Brain microvascular endothelial cell (primary cell): Measurements from ENCODE around the gene PDYN.

ENCODE experiments used
- DNase-seq: peaks from one replicate; pipeline ENCODE4 v3.0.0-alpha.2; 2020
- H3K27ac ChIP-seq: fragments of 250-450 bp; sonication (Bioruptor Pico); 2 replicates; pipeline ENCODE4 v1.5.1; 2020; ENCODE audit warnings: mild to moderate bottlenecking, moderate library complexity
- H3K27me3 ChIP-seq: fragments of 250-450 bp; sonication (Bioruptor Pico); replicated peaks from 2 replicates; pipeline ENCODE4 v1.5.1; 2020; ENCODE audit warnings: mild to moderate bottlenecking
- H3K36me3 ChIP-seq: fragments of 250-450 bp; sonication (Bioruptor Pico); replicated peaks from 2 replicates; pipeline ENCODE4 v1.5.1; 2020; ENCODE audit warnings: mild to moderate bottlenecking
- H3K4me3 ChIP-seq: 2 replicates; pipeline ENCODE4 v1.5.1; 2011; ENCODE audit warnings: low read depth, mild to moderate bottlenecking, control low read depth, low read length, moderate library complexity
- CTCF ChIP-seq: IDR thresholded peaks from 2 replicates; pipeline ENCODE4 v1.5.1; 2011; ENCODE audit warnings: low read depth, mild to moderate bottlenecking, moderate library complexity, low read length, control low read depth, inconsistent platforms; ENCODE audit errors: missing control alignments
- in situ Hi-C: cut with HindIII; loops from 2 replicates; pipeline ENCODE4 v1.10.0; 2017; ENCODE audit warnings: low sequenced_read_pairs, low pct_ligation_motif_present

The PDYN gene

GRCh38 chr20:1944345-1945091, 49.3 kb downstream of the PDYN start:
- no peak overlapping the region for H3K27ac ChIP-seq
- H3K36me3 ChIP-seq, result no peaks in the 10 kb centered on the region
- H3K27me3 ChIP-seq, result peaks cover 18% of the 10 kb centered on the region
- TF ChIP-seq CTCF, result no peak
- in situ Hi-C loops, result no loop called here
- no peak for DNase-seq
- H3K4me3 ChIP-seq, result no peak overlapping the region

- Histone ChIP-seq H3K4me3 (no peak overlapping the region), H3K27ac (no peak overlapping the region), H3K27me3 (peaks cover 18% of the 10 kb centered on the region), H3K36me3 (no peaks in the 10 kb centered on the region)
- no peak for TF ChIP-seq CTCF
- in situ Hi-C loops, result no loop called here
- no peak for DNase-seq
Measured at GRCh38 chr20:1943275-1944002, 50.4 kb downstream of the PDYN start.

- Histone ChIP-seq H3K27me3 (peaks cover 18% of the 10 kb centered on the region), H3K36me3 (no peaks in the 10 kb centered on the region), H3K4me3 (no peak overlapping the region), H3K27ac (no peak overlapping the region)
- in situ Hi-C loops, result no loop called here
- no peak for TF ChIP-seq CTCF
- DNase-seq, result no peak
Measured at GRCh38 chr20:1942486-1943274, 51.2 kb downstream of the PDYN start.

- in situ Hi-C loops, result no loop called here
- TF ChIP-seq CTCF, result no peak
- no peak for DNase-seq
- Histone ChIP-seq H3K36me3 (no peaks in the 10 kb centered on the region), H3K4me3 (no peak overlapping the region), H3K27ac (no peak overlapping the region), H3K27me3 (peaks cover 12% of the 10 kb centered on the region)
Measured at GRCh38 chr20:1942061-1942460, 51.8 kb downstream of the PDYN start.

- no peak for DNase-seq
- H3K27ac ChIP-seq, result no peak overlapping the region
- H3K36me3 ChIP-seq, result no peaks in the 10 kb centered on the region
- peaks cover 6% of the 10 kb centered on the region for H3K27me3 ChIP-seq
- H3K4me3 ChIP-seq, result no peak overlapping the region
- no peak for TF ChIP-seq CTCF
- in situ Hi-C loops, result no loop called here
Measured at GRCh38 chr20:1941226-1941625, 52.6 kb downstream of the PDYN start.
